Measurements from ENCODE around the gene GATA2.

- TF ChIP-seq YY1 (IDR thresholded peaks at IDR 0.05; ENCODE audit: low read depth): no peak
- TF ChIP-seq REST (IDR thresholded peaks at IDR 0.05; ENCODE audit: low read depth): no peak
- TF ChIP-seq, protein P1, sequence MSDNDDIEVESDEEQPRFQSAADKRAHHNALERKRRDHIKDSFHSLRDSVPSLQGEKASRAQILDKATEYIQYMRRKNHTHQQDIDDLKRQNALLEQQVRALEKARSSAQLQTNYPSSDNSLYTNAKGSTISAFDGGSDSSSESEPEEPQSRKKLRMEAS (IDR thresholded peaks at IDR 0.05): no peak
- no peak for TF ChIP-seq TCF12 (IDR thresholded peaks at IDR 0.05; ENCODE audit: low read depth)
- no peak for TF ChIP-seq TAF1 (IDR thresholded peaks at IDR 0.05; ENCODE audit: low read depth)
These were observed 8.4 kb downstream of the GATA2 start for GRCh38 chr3:128484404-128485281.
